Measurements from ENCODE around the gene PIK3R5.

DNA sequence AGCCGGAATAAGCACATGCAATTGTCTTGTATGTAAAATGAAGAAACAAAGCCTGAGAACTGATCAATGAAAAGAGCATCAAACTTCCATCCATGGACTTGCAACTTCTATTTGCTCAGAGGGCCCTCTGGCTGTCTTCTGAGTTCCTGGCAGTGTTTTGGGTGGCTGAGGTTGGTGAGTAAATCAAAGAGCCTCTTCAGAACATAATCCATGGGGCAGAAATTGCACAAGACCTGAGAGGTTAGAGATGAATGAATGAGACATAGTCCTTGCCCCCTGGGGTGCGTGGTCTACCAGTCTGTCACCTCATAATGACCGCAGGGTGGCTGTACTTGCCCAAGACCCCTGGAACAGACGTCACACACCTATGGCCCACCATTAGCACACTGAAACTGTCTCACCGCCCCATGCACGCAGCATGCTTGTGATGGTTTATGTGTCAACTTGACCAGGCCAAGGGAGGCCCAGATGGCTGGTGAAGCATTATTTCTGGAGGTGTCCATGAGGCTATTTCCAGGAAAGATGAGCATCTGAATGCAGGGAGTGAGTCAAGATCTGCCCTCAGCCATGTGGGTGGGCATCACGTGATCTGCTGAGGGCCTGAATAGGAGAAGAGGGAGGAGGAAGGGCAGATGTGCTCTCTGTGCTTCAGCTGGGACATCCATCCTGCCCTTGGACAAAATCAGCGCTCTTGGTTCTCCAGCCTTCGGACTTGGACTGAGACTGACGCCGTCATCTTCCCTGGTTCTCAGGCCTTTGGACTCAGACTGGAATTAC, 106.3 kb downstream of the PIK3R5 start:
- no peak for TF ChIP-seq CTCF (IDR thresholded peaks at IDR 0.05)
- no peak for TF ChIP-seq POLR2A (IDR thresholded peaks at IDR 0.05)
